MM.1S (cell line): Measurements from ENCODE around the gene SSBP2.
"Not testable (repeated sequence)": the region's sequence is repeated elsewhere in the genome, so short reads cannot be mapped to it uniquely, and the experiment has no call there.

Source experiments
- DNase-seq: peaks from one replicate; pipeline ENCODE4 v3.0.0-alpha.2; 2015
- H2AFZ ChIP-seq: fragments of 300-600 bp; sonication (generic); 2 replicates; pipeline ENCODE4 v1.6.0; 2016; ENCODE audit warnings: antibody characterized with exemption, low read length
- H3F3A ChIP-seq: fragments of 300-600 bp; sonication (generic); 2 replicates; pipeline ENCODE4 v1.6.1; 2016; ENCODE audit warnings: mild to moderate bottlenecking, antibody characterized with exemption, low read length, moderate library complexity, mixed read lengths; ENCODE audit not compliant: insufficient read depth
- H3K27ac ChIP-seq: fragments of 300-600 bp; sonication (generic); 2 replicates; pipeline ENCODE4 v1.5.1; 2016; ENCODE audit warnings: mild to moderate bottlenecking, low read length
- H3K27me3 ChIP-seq: fragments of 300-600 bp; sonication (generic); replicated peaks from 2 replicates; pipeline ENCODE4 v1.6.0; 2016; ENCODE audit warnings: low read length; ENCODE audit not compliant: insufficient read depth
- H3K36me3 ChIP-seq: fragments of 300-600 bp; sonication (generic); replicated peaks from 2 replicates; pipeline ENCODE4 v1.6.1; 2016; ENCODE audit warnings: mild to moderate bottlenecking, low read length, mixed read lengths; ENCODE audit not compliant: insufficient read depth
- H3K4me1 ChIP-seq: fragments of 300-600 bp; sonication (generic); 2 replicates; pipeline ENCODE4 v1.6.1; 2016; ENCODE audit warnings: low read length, mixed read lengths
- H3K4me2 ChIP-seq: fragments of 300-600 bp; sonication (generic); 2 replicates; pipeline ENCODE4 v1.6.0; 2016; ENCODE audit warnings: low read depth, low read length
- H3K4me3 ChIP-seq: fragments of 300-600 bp; sonication (generic); 2 replicates; pipeline ENCODE4 v1.5.1; 2016; ENCODE audit warnings: low read length, mixed read lengths
- H3K79me2 ChIP-seq: fragments of 300-600 bp; sonication (generic); 2 replicates; pipeline ENCODE4 v1.6.1; 2016; ENCODE audit warnings: mixed run types, low read length, mixed read lengths
- H3K9ac ChIP-seq: fragments of 300-600 bp; sonication (generic); 2 replicates; pipeline ENCODE4 v1.6.1; 2016; ENCODE audit warnings: low read length, mixed read lengths
- H3K9me2 ChIP-seq: fragments of 300-600 bp; sonication (generic); replicated peaks from 2 replicates; pipeline ENCODE4 v1.6.1; 2016; ENCODE audit warnings: mild to moderate bottlenecking, low read length, mixed read lengths; ENCODE audit not compliant: insufficient read depth
- H3K9me3 ChIP-seq: fragments of 300-600 bp; sonication (generic); replicated peaks from 2 replicates; pipeline ENCODE4 v1.6.1; 2016; ENCODE audit warnings: mild to moderate bottlenecking, low read length, mixed read lengths; ENCODE audit not compliant: insufficient read depth
- H4K20me1 ChIP-seq: fragments of 300-600 bp; sonication (generic); 2 replicates; pipeline ENCODE4 v1.6.1; 2016; ENCODE audit warnings: mild to moderate bottlenecking, low read length, moderate library complexity, mixed read lengths; ENCODE audit not compliant: insufficient read depth
- CTCF ChIP-seq: fragments of 300-600 bp; sonication (generic); IDR thresholded peaks from 2 replicates; pipeline ENCODE4 v1.5.1; 2016; ENCODE audit warnings: antibody characterized with exemption, low read length, mixed read lengths
- EZH2 ChIP-seq: fragments of 300-600 bp; sonication (generic); optimal IDR thresholded peaks from 2 replicates; pipeline ENCODE3; 2017; ENCODE audit warnings: low read depth, mild to moderate bottlenecking, antibody characterized with exemption, low read length, mixed read lengths
- EZH2phosphoT487 ChIP-seq: fragments of 300-600 bp; sonication (generic); IDR thresholded peaks from 2 replicates; pipeline ENCODE4 v1.6.1; 2018; ENCODE audit warnings: antibody characterized with exemption, low read length

SSBP2 gene

GRCh38 chr5:81506378-81506777, 244.5 kb downstream of the SSBP2 start:
- H3K36me3 ChIP-seq, result no peaks in the 10 kb centered on the region
- H3K79me2 ChIP-seq, result no peaks in the 10 kb centered on the region
- H3K9ac ChIP-seq, result no peak overlapping the region
- no peak overlapping the region for H3K4me2 ChIP-seq
- no peak for DNase-seq
- H4K20me1 ChIP-seq, result no peaks in the 10 kb centered on the region
- no peak overlapping the region for H3K4me3 ChIP-seq
- no peaks in the 10 kb centered on the region for H3K27me3 ChIP-seq
- TF ChIP-seq EZH2phosphoT487 (no peak), CTCF (no peak), EZH2 (no peak)
- no peak overlapping the region for H3K27ac ChIP-seq
- H3K9me2 ChIP-seq, result no peaks in the 10 kb centered on the region
- peaks cover 11% of the 10 kb centered on the region for H3K4me1 ChIP-seq
- H3K9me3 ChIP-seq, result no peaks in the 10 kb centered on the region
- H2AFZ ChIP-seq, result no peak overlapping the region
- H3F3A ChIP-seq, result no peaks in the 10 kb centered on the region

- H3K36me3 ChIP-seq, result no peaks in the 10 kb centered on the region
- TF ChIP-seq EZH2 (no peak), CTCF (no peak), EZH2phosphoT487 (no peak)
These were observed 245.2 kb downstream of the SSBP2 start for GRCh38 chr5:81505672-81506071.

GRCh38 chr5:81503602-81504001, 247.3 kb downstream of the SSBP2 start:
- DNase-seq, H3F3A ChIP-seq, H3K4me3 ChIP-seq: not testable (repeated sequence)

More at GRCh38 chr5:81505672-81506071, 245.2 kb downstream of the SSBP2 start:
- Histone ChIP-seq H3K27ac (no peak overlapping the region), H3K4me3 (no peak overlapping the region), H2AFZ (no peak overlapping the region), H3F3A (no peaks in the 10 kb centered on the region), H3K27me3 (no peaks in the 10 kb centered on the region), H3K79me2 (no peaks in the 10 kb centered on the region), H3K9me2 (no peaks in the 10 kb centered on the region), H3K4me1 (peaks cover 11% of the 10 kb centered on the region), H4K20me1 (no peaks in the 10 kb centered on the region), H3K4me2 (no peak overlapping the region), H3K9me3 (no peaks in the 10 kb centered on the region), H3K9ac (no peak overlapping the region)
- DNase-seq, result no peak

GRCh38 chr5:81495286-81495685, 255.6 kb downstream of the SSBP2 start:
- H3K79me2 ChIP-seq, result no peaks in the 10 kb centered on the region
- no peaks in the 10 kb centered on the region for H3K36me3 ChIP-seq
- no peaks in the 10 kb centered on the region for H3K4me1 ChIP-seq
- H3K9me3 ChIP-seq, result no peaks in the 10 kb centered on the region
- TF ChIP-seq EZH2phosphoT487 (no peak), EZH2 (no peak), CTCF (no peak)
- no peaks in the 10 kb centered on the region for H3F3A ChIP-seq
- DNase-seq, result no peak
- no peaks in the 10 kb centered on the region for H3K9me2 ChIP-seq
- no peak overlapping the region for H3K4me3 ChIP-seq
- H3K27ac ChIP-seq, result no peak overlapping the region
- H3K27me3 ChIP-seq, result no peaks in the 10 kb centered on the region
- H3K4me2 ChIP-seq, result no peak overlapping the region
- no peak overlapping the region for H2AFZ ChIP-seq
- H3K9ac ChIP-seq, result no peak overlapping the region
- H4K20me1 ChIP-seq, result no peaks in the 10 kb centered on the region

More at GRCh38 chr5:81503602-81504001, 247.3 kb downstream of the SSBP2 start:
- not testable (repeated sequence) for H4K20me1 ChIP-seq, H3K9me3 ChIP-seq, H3K36me3 ChIP-seq, H3K9ac ChIP-seq, H3K4me2 ChIP-seq, H2AFZ ChIP-seq, H3K27me3 ChIP-seq, H3K79me2 ChIP-seq, H3K27ac ChIP-seq, H3K9me2 ChIP-seq
- peaks cover 11% of the 10 kb centered on the region for H3K4me1 ChIP-seq
